HG02938 (cell line): Measurements from ENCODE around the gene ULBP1.
"Not testable (repeated sequence)": the region's sequence is repeated elsewhere in the genome, so short reads cannot be mapped to it uniquely, and the experiment has no call there.

Source experiments
- ATAC-seq: cut with Tn5 transposase; IDR thresholded peaks from one replicate; pipeline ENCODE4 v1.9.1; 2021; ENCODE audit warnings: mild to moderate bottlenecking, moderate library complexity; ENCODE audit not compliant: unreplicated experiment

ULBP1 gene

GRCh38 chr6:150003599-150003998 is 39.9 kb downstream of the ULBP1 start:
- not testable (repeated sequence) for ATAC-seq

GRCh38 chr6:150004101-150004782 is 40.5 kb downstream of the ULBP1 start:
- peak; percentile 30 for ATAC-seq

- ATAC-seq = peak; percentile 46
Measured at GRCh38 chr6:150004783-150005717, 41.3 kb downstream of the ULBP1 start.

- no peak for ATAC-seq
Measured at GRCh38 chr6:150005761-150006651, 42.3 kb downstream of the ULBP1 start.

GRCh38 chr6:150006961-150007464 is 43.3 kb downstream of the ULBP1 start:
- no peak for ATAC-seq

GRCh38 chr6:150008588-150008987 is 44.8 kb downstream of the ULBP1 start:
- no peak for ATAC-seq

- not testable (repeated sequence) for ATAC-seq
Measured at GRCh38 chr6:150012846-150013784, 49.4 kb downstream of the ULBP1 start.

GRCh38 chr6:150013785-150014622 is 50.3 kb downstream of the ULBP1 start:
- not testable (repeated sequence) for ATAC-seq

- ATAC-seq = not testable (repeated sequence)
Measured at GRCh38 chr6:150014623-150015280, 51.0 kb downstream of the ULBP1 start.

GRCh38 chr6:150015281-150016001 is 51.7 kb downstream of the ULBP1 start:
- ATAC-seq = not testable (repeated sequence)

- ATAC-seq = peak; percentile 70
Measured at GRCh38 chr6:150016324-150017185, 52.8 kb downstream of the ULBP1 start.

- ATAC-seq = not testable (repeated sequence)
Measured at GRCh38 chr6:150017186-150017521, 53.4 kb downstream of the ULBP1 start.

GRCh38 chr6:150018846-150019580 is 55.3 kb downstream of the ULBP1 start:
- no peak for ATAC-seq

- not testable (repeated sequence) for ATAC-seq
Measured at GRCh38 chr6:150021870-150022269, 58.1 kb downstream of the ULBP1 start.
